A204.1 (cell line): ENCODE results near the gene COMMD3.

Source experiments
- FAIRE-seq: peaks from 2 replicates; lab custom pipeline; 2012; peaks lifted over from hg19 to GRCh38; lab: Jason Lieb, UNC

COMMD3 gene

GRCh38 chr10:22319980-22320558 is 3.9 kb downstream of the COMMD3 start:
- FAIRE-seq, result no peak

- no peak for FAIRE-seq
Observed at GRCh38 chr10:22320591-22321155, 4.5 kb downstream of the COMMD3 start, which contains the start of gene BMI1. TSS of gene BMI1 (plus strand) at chr10:22321099. CDS start at chr10:22326450, 5,351 bp downstream.

GRCh38 chr10:22321156-22321923 is 5.2 kb downstream of the COMMD3 start:
- FAIRE-seq, result no peak

- FAIRE-seq, result no peak
Observed at GRCh38 chr10:22321924-22322640, 5.9 kb downstream of the COMMD3 start.

GRCh38 chr10:22322641-22323160 is 6.5 kb downstream of the COMMD3 start:
- no peak for FAIRE-seq

GRCh38 chr10:22323538-22324305 is 7.5 kb downstream of the COMMD3 start:
- FAIRE-seq, result no peak

GRCh38 chr10:22324413-22324812 is 8.2 kb downstream of the COMMD3 start:
- no peak for FAIRE-seq

- no peak for FAIRE-seq
Observed at GRCh38 chr10:22324893-22325271, 8.7 kb downstream of the COMMD3 start.

- FAIRE-seq, result no peak
Observed at GRCh38 chr10:22325272-22326144, 9.3 kb downstream of the COMMD3 start.

- FAIRE-seq, result no peak
Observed at GRCh38 chr10:22326145-22326702, 10.0 kb downstream of the COMMD3 start.

- no peak for FAIRE-seq
Observed at GRCh38 chr10:22329150-22329549, 13.0 kb downstream of the COMMD3 start.

- no peak for FAIRE-seq
Observed at GRCh38 chr10:22332116-22332692, 16.0 kb downstream of the COMMD3 start.

- FAIRE-seq, result no peak
Observed at GRCh38 chr10:22333167-22333974, 17.2 kb downstream of the COMMD3 start.

- FAIRE-seq, result no peak
Observed at GRCh38 chr10:22333975-22334282, 17.7 kb downstream of the COMMD3 start.

GRCh38 chr10:22334414-22335172 is 18.4 kb downstream of the COMMD3 start:
- no peak for FAIRE-seq

GRCh38 chr10:22335173-22335933 is 19.2 kb downstream of the COMMD3 start:
- no peak for FAIRE-seq

GRCh38 chr10:22338185-22338900 is 22.2 kb downstream of the COMMD3 start:
- no peak for FAIRE-seq
